GM19372 (cell line): ENCODE results near the gene ARHGEF10L.
"Not testable (repeated sequence)": the region's sequence is repeated elsewhere in the genome, so short reads cannot be mapped to it uniquely, and the experiment has no call there.

ENCODE experiments used
- ATAC-seq: cut with Tn5 transposase; IDR thresholded peaks from one replicate; pipeline ENCODE4 v1.9.1; 2021; ENCODE audit warnings: mild to moderate bottlenecking, low read depth, moderate library complexity; ENCODE audit not compliant: unreplicated experiment

ARHGEF10L gene

GRCh38 chr1:17539477-17540254 is at the start of gene ARHGEF10L:
Gene ARHGEF10L (plus strand): TSS chr1:17539698. CDS start chr1:17580596, 40,898 bp downstream.
- no peak for ATAC-seq

- not testable (repeated sequence) for ATAC-seq
These were observed 49.6 kb upstream of the ARHGEF10L start for GRCh38 chr1:17489768-17490417.

DNA sequence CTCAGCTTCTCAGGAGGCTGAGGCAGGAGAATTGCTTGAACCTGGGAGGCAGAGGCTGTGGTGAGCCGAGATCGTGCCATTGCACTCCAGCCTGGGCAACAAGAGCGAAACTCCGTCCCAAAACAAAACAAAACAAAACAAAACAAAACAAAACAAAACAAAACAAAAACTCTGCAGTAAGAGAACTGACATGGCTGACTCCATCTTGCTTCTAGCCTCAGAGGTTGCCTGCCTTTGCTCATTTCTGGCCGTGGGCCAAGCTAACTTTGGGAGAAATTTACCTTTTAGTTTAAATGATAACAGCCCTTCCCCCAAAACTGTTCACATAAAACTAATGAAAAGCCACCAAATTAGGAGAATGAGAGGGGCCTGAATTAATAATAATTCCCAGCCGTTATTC is 48.8 kb upstream of the ARHGEF10L start:
- not testable (repeated sequence) for ATAC-seq

GRCh38 chr1:17494114-17494729 is 45.3 kb upstream of the ARHGEF10L start:
- no peak for ATAC-seq

- ATAC-seq = no peak
These were observed 43.1 kb upstream of the ARHGEF10L start for GRCh38 chr1:17496419-17496818.

DNA sequence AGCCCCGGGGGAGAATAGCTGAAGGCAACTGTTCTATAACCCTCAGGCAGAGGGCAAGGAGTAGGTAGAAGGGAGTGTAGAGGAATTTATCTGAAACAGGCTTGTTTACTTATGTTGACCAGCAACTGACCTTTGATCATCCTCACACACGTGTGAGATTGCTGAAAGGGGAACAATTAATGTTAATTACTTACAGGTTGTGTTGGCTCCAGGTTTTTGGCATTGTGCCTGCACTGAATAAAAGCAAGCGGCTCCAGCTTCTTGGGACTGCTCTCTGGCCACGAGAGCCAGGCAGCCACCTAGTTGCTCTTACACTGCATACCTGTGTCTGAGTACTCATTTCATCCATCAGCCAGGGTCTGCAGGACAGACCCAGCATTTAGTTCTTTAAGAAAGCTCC is 41.3 kb upstream of the ARHGEF10L start:
- ATAC-seq = no peak

GRCh38 chr1:17502326-17502778 is 37.1 kb upstream of the ARHGEF10L start:
- no peak for ATAC-seq

DNA sequence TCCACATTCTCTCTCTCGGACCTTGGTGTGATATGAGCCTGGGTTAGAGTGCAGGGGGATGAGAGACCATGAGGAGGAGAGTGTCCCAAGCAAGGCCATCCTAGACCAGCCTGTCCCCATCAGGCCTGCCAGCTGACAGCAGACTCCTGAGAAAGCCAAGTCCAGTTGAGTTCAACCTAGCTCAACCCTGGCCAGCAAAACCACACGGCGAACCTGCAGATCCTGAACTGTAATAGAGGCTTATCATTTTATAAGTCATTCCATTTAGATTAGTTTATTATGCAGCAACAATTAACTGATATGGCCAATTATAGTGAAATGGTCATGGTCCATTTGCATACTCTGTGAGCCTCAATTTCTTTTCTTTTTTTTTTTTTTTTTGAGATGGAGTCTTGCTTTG is 36.4 kb upstream of the ARHGEF10L start:
- no peak for ATAC-seq

GRCh38 chr1:17507200-17507599 is 32.3 kb upstream of the ARHGEF10L start:
- ATAC-seq = not testable (repeated sequence)

- ATAC-seq = no peak
These were observed 31.6 kb upstream of the ARHGEF10L start for GRCh38 chr1:17507915-17508314.

DNA sequence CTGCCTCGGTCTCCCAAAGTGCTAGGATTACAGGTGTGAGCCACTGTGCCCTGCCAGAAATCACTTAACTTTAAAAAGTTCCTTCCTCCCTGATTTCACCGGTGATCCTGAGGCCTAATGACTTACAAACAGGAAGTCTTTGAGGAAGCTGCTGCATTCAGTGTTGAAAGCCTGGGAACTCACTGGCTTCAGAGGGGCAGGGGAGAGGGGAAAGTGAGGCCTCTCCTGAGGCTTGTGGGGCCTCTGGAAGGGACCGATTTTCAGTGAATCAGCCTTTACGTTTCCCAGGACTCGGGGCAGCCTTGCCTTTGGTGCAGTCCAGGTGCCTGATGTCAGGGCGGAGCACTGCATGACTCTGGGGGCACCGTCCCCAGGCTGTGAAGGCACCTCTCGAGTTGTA is 30.1 kb upstream of the ARHGEF10L start:
- no peak for ATAC-seq

- no peak for ATAC-seq
These were observed 29.4 kb upstream of the ARHGEF10L start for GRCh38 chr1:17510138-17510537.

DNA sequence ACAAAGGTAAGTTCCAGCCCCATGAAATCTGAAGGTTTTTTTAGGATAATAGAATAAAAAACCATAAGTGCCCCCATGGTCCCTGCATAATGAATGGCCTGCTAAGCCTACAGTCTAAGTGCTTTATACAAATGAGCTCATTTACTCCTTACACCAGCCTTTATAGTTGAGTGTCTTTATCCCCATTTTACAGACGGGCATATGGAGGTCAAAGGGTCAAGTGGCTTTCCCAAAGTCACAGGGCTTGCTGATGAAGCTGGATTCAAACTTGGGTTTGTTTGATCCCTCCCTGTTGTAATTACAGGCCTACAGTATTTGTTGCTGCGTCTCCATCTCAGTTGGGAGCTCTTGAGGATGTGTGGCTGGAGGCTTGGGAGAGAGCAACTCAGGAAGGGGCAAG is 28.3 kb upstream of the ARHGEF10L start:
- no peak for ATAC-seq

GRCh38 chr1:17513131-17513530 is 26.4 kb upstream of the ARHGEF10L start:
- no peak for ATAC-seq

GRCh38 chr1:17514776-17515175 is 24.7 kb upstream of the ARHGEF10L start:
- ATAC-seq = no peak

GRCh38 chr1:17515902-17516301 is 23.6 kb upstream of the ARHGEF10L start:
- no peak for ATAC-seq

- no peak for ATAC-seq
These were observed 22.9 kb upstream of the ARHGEF10L start for GRCh38 chr1:17516303-17517214.

DNA sequence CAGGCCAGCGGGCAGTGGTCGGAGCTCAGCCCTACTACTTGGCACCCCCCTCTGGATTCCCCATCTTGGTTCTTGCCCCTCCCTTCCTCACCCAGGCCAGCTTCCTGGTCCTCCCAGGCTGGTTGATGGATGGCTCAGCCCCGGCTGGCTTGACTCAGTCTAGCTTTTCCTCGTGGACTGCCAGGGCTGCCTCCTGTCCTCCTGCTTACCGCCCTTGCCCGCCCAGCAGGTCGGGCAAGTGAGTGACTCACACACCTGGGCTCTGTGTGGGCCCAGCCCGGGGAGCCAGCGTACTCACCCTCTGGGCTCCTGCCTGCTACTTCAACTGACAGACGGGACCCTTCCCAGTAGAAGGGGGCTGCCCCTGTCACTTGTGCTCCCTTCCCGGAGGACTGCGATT is 19.5 kb upstream of the ARHGEF10L start:
- no peak for ATAC-seq

DNA sequence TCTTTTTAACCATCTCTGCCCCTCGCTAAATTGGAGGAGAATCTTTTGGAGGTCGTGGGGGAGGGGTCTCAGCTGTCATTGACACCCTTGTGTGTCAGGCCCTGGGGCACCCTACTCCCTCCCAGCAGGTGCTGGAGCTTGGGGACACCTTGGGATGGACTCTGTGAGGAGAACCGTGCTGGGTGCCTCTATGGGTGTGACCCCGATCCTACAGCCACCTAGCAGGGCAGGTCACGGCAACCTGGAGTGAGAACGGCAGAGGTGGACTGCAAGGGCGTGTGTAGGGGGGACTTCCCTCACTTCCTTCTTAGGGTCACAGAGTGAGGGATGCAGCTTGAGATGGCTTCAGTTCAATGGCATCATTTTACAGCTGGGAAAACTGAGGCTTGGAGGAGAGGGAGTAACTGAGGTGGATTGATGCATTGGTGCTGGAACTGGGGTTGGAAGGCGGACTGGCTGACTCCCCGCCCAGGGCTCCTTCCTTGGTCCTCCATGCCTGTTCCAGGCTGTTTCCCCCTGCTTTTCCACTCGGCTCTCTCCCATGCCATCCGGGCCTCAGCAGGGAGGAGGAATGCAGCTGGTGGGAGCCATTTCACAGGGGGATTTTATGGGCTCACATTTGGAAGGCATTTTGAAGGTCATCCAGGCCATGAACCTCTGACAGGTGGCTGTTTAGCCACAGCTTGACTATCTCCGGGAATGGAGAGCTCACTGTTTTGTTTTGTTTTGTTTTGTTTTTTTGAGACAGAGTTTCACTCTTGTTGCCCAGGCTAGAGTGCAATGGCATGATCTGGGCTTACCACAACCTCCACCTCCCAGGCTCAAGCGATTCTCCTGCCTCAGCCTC is 18.8 kb upstream of the ARHGEF10L start:
- no peak for ATAC-seq
